ENCODE data around the gene RPP25L. TPM values are rescaled to one million over a fixed set of nuclear protein-coding genes. Genes with fewer than 3 reads are reported as not detected.

The RPP25L gene
- polyA plus RNA-seq, 4 donors: 13.1 to 30.3 (median 26.7) TPM

GRCh38 chr9:34638138-34638445, 26.2 kb upstream of the RPP25L start:
- no peak for DNase-seq (ENCODE audit: low read depth in 4 of 4, low spot score in 3 of 4)

GRCh38 chr9:34637356-34638137, 25.6 kb upstream of the RPP25L start, which contains the start of gene SIGMAR1:
TSS of gene SIGMAR1 (minus strand) at chr9:34637787. CDS start at chr9:34637697, 90 bp downstream.
- DNase-seq (ENCODE audit: low read depth in 4 of 4, low spot score in 3 of 4): peak; percentile 79 to 88 (median 82)

GRCh38 chr9:34636791-34637355, 25.0 kb upstream of the RPP25L start:
- DNase-seq (ENCODE audit: low read depth in 4 of 4, low spot score in 3 of 4): no peak

- no peak for DNase-seq (ENCODE audit: low read depth in 4 of 4, low spot score in 3 of 4)
Measured at GRCh38 chr9:34635556-34635955, 23.7 kb upstream of the RPP25L start.

- DNase-seq (ENCODE audit: low read depth in 4 of 4, low spot score in 3 of 4): no peak
Measured at GRCh38 chr9:34634551-34635248, 22.8 kb upstream of the RPP25L start.

GRCh38 chr9:34633851-34634550, 22.1 kb upstream of the RPP25L start:
- DNase-seq (ENCODE audit: low read depth in 4 of 4, low spot score in 3 of 4): no peak

- no peak for DNase-seq (ENCODE audit: low read depth in 4 of 4, low spot score in 3 of 4)
Measured at GRCh38 chr9:34633166-34633565, 21.3 kb upstream of the RPP25L start.

- no peak for DNase-seq (ENCODE audit: low read depth in 4 of 4, low spot score in 3 of 4)
Measured at GRCh38 chr9:34630402-34631154, 18.7 kb upstream of the RPP25L start.

GRCh38 chr9:34629491-34629808, 17.6 kb upstream of the RPP25L start:
- no peak for DNase-seq (ENCODE audit: low read depth in 4 of 4, low spot score in 3 of 4)

- no peak for DNase-seq (ENCODE audit: low read depth in 4 of 4, low spot score in 3 of 4)
Measured at GRCh38 chr9:34628656-34629490, 17.0 kb upstream of the RPP25L start, which contains the start of gene ARID3C. TSS of gene ARID3C (minus strand) at chr9:34629066. CDS start at chr9:34628014, 1,052 bp downstream.

GRCh38 chr9:34627716-34628655, 16.1 kb upstream of the RPP25L start:
- no peak for DNase-seq (ENCODE audit: low read depth in 4 of 4, low spot score in 3 of 4)

GRCh38 chr9:34625186-34625486, 13.2 kb upstream of the RPP25L start:
- no peak for DNase-seq (ENCODE audit: low read depth in 4 of 4, low spot score in 3 of 4)

GRCh38 chr9:34624475-34625185, 12.7 kb upstream of the RPP25L start:
- no peak for DNase-seq (ENCODE audit: low read depth in 4 of 4, low spot score in 3 of 4)

GRCh38 chr9:34623374-34624235, 11.7 kb upstream of the RPP25L start:
- DNase-seq (ENCODE audit: low read depth in 4 of 4, low spot score in 3 of 4): no peak

- peak; percentile 81 to 91 (median 86) for DNase-seq (ENCODE audit: low read depth in 4 of 4, low spot score in 3 of 4)
Measured at GRCh38 chr9:34620061-34620994, 8.4 kb upstream of the RPP25L start, which contains the start of gene DCTN3. TSS of gene DCTN3 (minus strand) at chr9:34620495. CDS start at chr9:34620464, 31 bp downstream.

GRCh38 chr9:34615132-34615531, 3.2 kb upstream of the RPP25L start:
- DNase-seq (ENCODE audit: low read depth in 4 of 4, low spot score in 3 of 4): no peak
